ENCODE data around the gene DCAF11. TPM values are rescaled to one million over a fixed set of nuclear protein-coding genes. Genes with fewer than 3 reads are reported as not detected.

The DCAF11 gene
- total RNA-seq, 1 donor from 2014 or later = 52.8 TPM

- peak overlapping the region; percentile 81 for H3K27ac Mint-ChIP-seq (ENCODE audit: unreplicated experiment)
- peaks cover 29% of the 10 kb centered on the region for H3K4me1 Mint-ChIP-seq (ENCODE audit: unreplicated experiment)
- no peaks in the 10 kb centered on the region for H3K9me3 Mint-ChIP-seq (ENCODE audit: unreplicated experiment)
- peaks cover 19% of the 10 kb centered on the region for H3K36me3 Mint-ChIP-seq (ENCODE audit: unreplicated experiment)
- H3K27me3 Mint-ChIP-seq (ENCODE audit: unreplicated experiment) = no peaks in the 10 kb centered on the region
- peak overlapping the region; percentile 79 for H3K4me3 Mint-ChIP-seq (ENCODE audit: unreplicated experiment)
- DNase-seq (ENCODE audit: extremely low spot score, unreplicated experiment) = no peak
- no peak for TF ChIP-seq CTCF (IDR thresholded peaks at IDR 0.05)
These were observed 22.3 kb downstream of the DCAF11 start for GRCh38 chr14:24136684-24137528.

GRCh38 chr14:24137529-24138395 is 23.2 kb downstream of the DCAF11 start:
- peaks cover 33% of the 10 kb centered on the region for H3K4me1 Mint-ChIP-seq (ENCODE audit: unreplicated experiment)
- peak overlapping the region; percentile 79 for H3K4me3 Mint-ChIP-seq (ENCODE audit: unreplicated experiment)
- no peak for TF ChIP-seq CTCF (IDR thresholded peaks at IDR 0.05)
- DNase-seq (ENCODE audit: extremely low spot score, unreplicated experiment) = no peak
- peaks cover 19% of the 10 kb centered on the region for H3K36me3 Mint-ChIP-seq (ENCODE audit: unreplicated experiment)
- H3K27me3 Mint-ChIP-seq (ENCODE audit: unreplicated experiment) = no peaks in the 10 kb centered on the region
- H3K9me3 Mint-ChIP-seq (ENCODE audit: unreplicated experiment) = no peaks in the 10 kb centered on the region
- H3K27ac Mint-ChIP-seq (ENCODE audit: unreplicated experiment) = peak overlapping the region; percentile 81

GRCh38 chr14:24138396-24139271 is 24.1 kb downstream of the DCAF11 start:
- Mint-ChIP-seq H3K4me1 (ENCODE audit: unreplicated experiment) (peaks cover 34% of the 10 kb centered on the region), H3K27me3 (ENCODE audit: unreplicated experiment) (no peaks in the 10 kb centered on the region), H3K4me3 (ENCODE audit: unreplicated experiment) (no peak overlapping the region), H3K27ac (ENCODE audit: unreplicated experiment) (peak overlapping the region; percentile 41), H3K9me3 (ENCODE audit: unreplicated experiment) (no peaks in the 10 kb centered on the region), H3K36me3 (ENCODE audit: unreplicated experiment) (peaks cover 19% of the 10 kb centered on the region)
- no peak for DNase-seq (ENCODE audit: extremely low spot score, unreplicated experiment)
- TF ChIP-seq CTCF (IDR thresholded peaks at IDR 0.05) = no peak

GRCh38 chr14:24139272-24139934 is 24.8 kb downstream of the DCAF11 start:
- Mint-ChIP-seq H3K36me3 (ENCODE audit: unreplicated experiment) (peaks cover 21% of the 10 kb centered on the region), H3K4me1 (ENCODE audit: unreplicated experiment) (peaks cover 34% of the 10 kb centered on the region), H3K27ac (ENCODE audit: unreplicated experiment) (peak overlapping the region; percentile 41), H3K4me3 (ENCODE audit: unreplicated experiment) (peak overlapping the region; percentile 42), H3K9me3 (ENCODE audit: unreplicated experiment) (no peaks in the 10 kb centered on the region), H3K27me3 (ENCODE audit: unreplicated experiment) (no peaks in the 10 kb centered on the region)
- TF ChIP-seq CTCF (IDR thresholded peaks at IDR 0.05) = no peak
- no peak for DNase-seq (ENCODE audit: extremely low spot score, unreplicated experiment)

All from osteocyte (in vitro differentiated cells).